Prostate gland (tissue), 2 donors: ENCODE data around the gene AUTS2.

Experiments used
- CTCF ChIP-seq, 4 experiments: fragments of 200-600 bp in 2 of 4; fragments of 450-650 bp in 2 of 4; sonication (generic) in 2 of 4; IDR thresholded peaks; 1 replicate in 3 of 4; 2 replicates in 1 of 4; pipeline ENCODE4 v1.5.1; 2016 to 2019; ENCODE audit warnings: antibody characterized with exemption in 4 of 4, mild to moderate bottlenecking in 2 of 4, moderate library complexity in 2 of 4
- POLR2A ChIP-seq: fragments of 450-650 bp; IDR thresholded peaks from one replicate; pipeline ENCODE4 v1.6.1; 2016; ENCODE audit warnings: antibody characterized with exemption, mild to moderate bottlenecking

DNA sequence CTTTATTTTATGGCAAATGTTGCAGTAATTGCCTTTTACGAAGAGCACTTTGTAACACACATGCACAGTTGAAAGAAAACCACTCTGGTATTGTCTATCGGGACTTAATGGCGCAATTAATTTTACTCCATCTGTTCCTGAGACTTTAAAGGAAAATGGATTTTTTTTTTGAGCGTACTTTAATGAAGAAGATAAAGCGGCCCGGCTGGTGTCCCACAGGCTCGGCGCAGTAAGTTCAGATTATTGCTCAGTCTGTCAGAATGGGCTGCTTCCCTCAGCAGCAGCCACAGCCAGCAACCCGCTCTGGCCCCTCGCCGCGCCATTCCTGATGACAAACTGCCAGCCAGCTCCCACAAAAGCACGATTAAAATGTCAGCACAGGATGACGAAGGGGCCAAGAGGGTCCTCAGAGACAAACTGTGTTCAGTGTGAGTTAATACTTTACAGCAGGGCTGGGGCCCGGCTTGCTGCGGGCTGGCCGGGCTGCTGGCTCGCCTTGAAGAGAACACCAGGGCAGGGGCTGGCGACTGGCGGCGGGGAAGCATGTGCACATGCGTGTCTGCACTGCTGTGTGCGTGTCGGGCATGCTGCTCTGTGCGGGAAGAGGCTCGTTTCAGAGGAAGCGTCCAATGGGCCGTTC, 1032.7 kb downstream of the AUTS2 start:
- TF ChIP-seq POLR2A (no peak), CTCF (IDR thresholded peaks at IDR 0.05) (no peak)
